ENCODE data around the gene G0S2. TPM values are rescaled to one million over a fixed set of nuclear protein-coding genes. Genes with fewer than 3 reads are reported as not detected.
A peak's percentile ranks its signal among the peaks of the same experiment; 100 is the strongest.

Gene G0S2
- 10 to 100 TPM; 11.0 to 83.5 TPM for total RNA-seq

- TF ChIP-seq CTCF (IDR thresholded peaks at IDR 0.05): no peak
- Histone ChIP-seq H3K9me3 (no peaks in the 10 kb centered on the region), H3K27ac (no peak within 1 kb of the TSS), H3K4me1 (ENCODE audit: control insufficient read depth in 1 of 2, low read depth in 2 of 2) (peaks cover 11 to 14% of the 10 kb centered on the region in 2 donors), H3K4me3 (peak within 1 kb of the TSS; percentile 73), H3K27me3 (replicated peaks; ENCODE audit: insufficient read depth) (no peaks in the 10 kb centered on the region), H3K36me3 (no peaks in the 10 kb centered on the region)
- ATAC-seq (ENCODE audit: insufficient number of reproducible peaks, low FRiP score, low read depth) (peak; percentile 19), DNase-seq (ENCODE audit: low spot score) (no peak)
Measured at GRCh38 chr1:209674957-209675564, at the start of gene G0S2. TSS of gene G0S2 (plus strand) at chr1:209675412. CDS start at chr1:209675685, 273 bp downstream.

GRCh38 chr1:209625791-209626285 is 49.4 kb upstream of the G0S2 start:
- H3K27me3 ChIP-seq (replicated peaks; ENCODE audit: insufficient read depth): no peaks in the 10 kb centered on the region
- H3K27ac ChIP-seq: no peak overlapping the region
- no peak for TF ChIP-seq CTCF (IDR thresholded peaks at IDR 0.05)
- H3K4me3 ChIP-seq: no peak overlapping the region
- peaks cover 12 to 20% of the 10 kb centered on the region in 2 donors for H3K4me1 ChIP-seq (ENCODE audit: control insufficient read depth in 1 of 2, low read depth in 2 of 2)
- ATAC-seq (ENCODE audit: insufficient number of reproducible peaks, low FRiP score, low read depth): no peak
- DNase-seq (ENCODE audit: low spot score): no peak
- H3K36me3 ChIP-seq: no peaks in the 10 kb centered on the region
- H3K9me3 ChIP-seq: no peaks in the 10 kb centered on the region

GRCh38 chr1:209626346-209627026 is 48.7 kb upstream of the G0S2 start:
- Histone ChIP-seq H3K4me3 (no peak overlapping the region), H3K27ac (no peak overlapping the region), H3K36me3 (no peaks in the 10 kb centered on the region), H3K4me1 (ENCODE audit: control insufficient read depth in 1 of 2, low read depth in 2 of 2) (peaks cover 12 to 20% of the 10 kb centered on the region in 2 donors), H3K27me3 (replicated peaks; ENCODE audit: insufficient read depth) (no peaks in the 10 kb centered on the region), H3K9me3 (no peaks in the 10 kb centered on the region)
- ATAC-seq (ENCODE audit: insufficient number of reproducible peaks, low FRiP score, low read depth) (no peak), DNase-seq (ENCODE audit: low spot score) (no peak)
- no peak for TF ChIP-seq CTCF (IDR thresholded peaks at IDR 0.05)

GRCh38 chr1:209627027-209627731 is 48.0 kb upstream of the G0S2 start:
- Histone ChIP-seq H3K4me1 (ENCODE audit: control insufficient read depth in 1 of 2, low read depth in 2 of 2) (peaks cover 12 to 20% of the 10 kb centered on the region in 2 donors), H3K36me3 (no peaks in the 10 kb centered on the region), H3K4me3 (no peak overlapping the region), H3K27ac (no peak overlapping the region), H3K9me3 (no peaks in the 10 kb centered on the region), H3K27me3 (replicated peaks; ENCODE audit: insufficient read depth) (no peaks in the 10 kb centered on the region)
- no peak for TF ChIP-seq CTCF (IDR thresholded peaks at IDR 0.05)
- DNase-seq (ENCODE audit: low spot score): no peak
- no peak for ATAC-seq (ENCODE audit: insufficient number of reproducible peaks, low FRiP score, low read depth)

GRCh38 chr1:209627732-209628196 is 47.4 kb upstream of the G0S2 start:
- Histone ChIP-seq H3K9me3 (no peaks in the 10 kb centered on the region), H3K36me3 (no peaks in the 10 kb centered on the region), H3K27me3 (replicated peaks; ENCODE audit: insufficient read depth) (no peaks in the 10 kb centered on the region), H3K27ac (no peak overlapping the region), H3K4me3 (no peak overlapping the region), H3K4me1 (ENCODE audit: control insufficient read depth in 1 of 2, low read depth in 2 of 2) (peaks cover 12 to 20% of the 10 kb centered on the region in 2 donors)
- no peak for DNase-seq (ENCODE audit: low spot score)
- peak; percentile 93 for TF ChIP-seq CTCF (IDR thresholded peaks at IDR 0.05)
- no peak for ATAC-seq (ENCODE audit: insufficient number of reproducible peaks, low FRiP score, low read depth)
